H9 (cell line): ENCODE measurements around the gene MSI2. TPM values are rescaled to one million over a fixed set of nuclear protein-coding genes. Genes with fewer than 3 reads are reported as not detected.
A peak's percentile ranks its signal among the peaks of the same experiment; 100 is the strongest.

Experiments used
- DNase-seq: peaks from one replicate; pipeline ENCODE4 v3.0.0-alpha.2; 2017
- H2AFZ ChIP-seq: one replicate; pipeline ENCODE4 v1.6.1; 2013; ENCODE audit warnings: mild to moderate bottlenecking, low read length, control low read depth, moderate library complexity
- H2AK5ac ChIP-seq: 2 replicates; pipeline ENCODE4 v1.6.1; 2013; ENCODE audit warnings: low read length, control low read depth, mixed read lengths; ENCODE audit not compliant: insufficient read length
- H2BK120ac ChIP-seq: one replicate; pipeline ENCODE4 v1.6.1; 2013; ENCODE audit warnings: low read depth, mild to moderate bottlenecking, low read length, control low read depth, inconsistent platforms; ENCODE audit not compliant: poor library complexity, severe bottlenecking
- H2BK12ac ChIP-seq: 2 replicates; pipeline ENCODE4 v1.6.1; 2013; ENCODE audit warnings: low read length, control low read depth, mixed read lengths, low read depth; ENCODE audit not compliant: insufficient read length
- H2BK15ac ChIP-seq: 2 replicates; pipeline ENCODE4 v1.6.1; 2013; ENCODE audit warnings: low read depth, low read length, control low read depth
- H2BK20ac ChIP-seq: one replicate; pipeline ENCODE4 v1.6.1; 2013; ENCODE audit warnings: low read depth, mild to moderate bottlenecking, low read length, control low read depth, inconsistent platforms; ENCODE audit not compliant: poor library complexity, severe bottlenecking
- H2BK5ac ChIP-seq: 2 replicates; pipeline ENCODE4 v1.6.1; 2013; ENCODE audit warnings: low read length, control low read depth, mixed read lengths; ENCODE audit not compliant: insufficient read length
- H3K14ac ChIP-seq: 2 replicates; pipeline ENCODE4 v1.6.1; 2013; ENCODE audit warnings: low read length, control low read depth; ENCODE audit not compliant: insufficient read depth
- H3K18ac ChIP-seq: 2 replicates; pipeline ENCODE4 v1.6.1; 2013; ENCODE audit warnings: low read depth, mild to moderate bottlenecking, mixed read lengths, low read length, control low read depth; ENCODE audit not compliant: insufficient read length
- H3K23ac ChIP-seq: 2 replicates; pipeline ENCODE4 v1.6.1; 2013; ENCODE audit warnings: low read length, control low read depth, mixed read lengths, low read depth; ENCODE audit not compliant: insufficient read length
- H3K23me2 ChIP-seq: 2 replicates; pipeline ENCODE4 v1.6.1; 2013; ENCODE audit warnings: low read depth, mild to moderate bottlenecking, mixed read lengths, low read length, control low read depth; ENCODE audit not compliant: insufficient read length, poor library complexity, severe bottlenecking
- H3K27ac ChIP-seq: 2 replicates; pipeline ENCODE4 v1.5.1; 2013; ENCODE audit warnings: low read length, control low read depth, mixed read lengths, low read depth; ENCODE audit not compliant: insufficient read length
- H3K27me3 ChIP-seq: 2 replicates; pipeline ENCODE4 v1.6.1; 2013; ENCODE audit warnings: low read length, control low read depth, inconsistent platforms; ENCODE audit not compliant: insufficient read depth
- H3K4ac ChIP-seq: 2 replicates; pipeline ENCODE4 v1.6.1; 2013; ENCODE audit warnings: low read depth, mild to moderate bottlenecking, control low read depth, inconsistent platforms, low read length, moderate library complexity
- H3K4me1 ChIP-seq: 2 replicates; pipeline ENCODE4 v1.6.1; 2013; ENCODE audit warnings: low read length, control low read depth, inconsistent platforms; ENCODE audit not compliant: insufficient read depth
- H3K4me2 ChIP-seq: 2 replicates; pipeline ENCODE4 v1.6.1; 2013; ENCODE audit warnings: low read length, control low read depth, mixed read lengths; ENCODE audit not compliant: insufficient read length, insufficient read depth
- H3K56ac ChIP-seq: 2 replicates; pipeline ENCODE4 v1.6.1; 2013; ENCODE audit warnings: low read depth, mild to moderate bottlenecking, mixed read lengths, low read length, control low read depth; ENCODE audit not compliant: insufficient read length
- H3K79me1 ChIP-seq: 2 replicates; pipeline ENCODE4 v1.6.1; 2013; ENCODE audit warnings: low read depth, mild to moderate bottlenecking, moderate library complexity, low read length, control low read depth, inconsistent platforms; ENCODE audit not compliant: insufficient read depth, poor library complexity, severe bottlenecking
- H3K79me2 ChIP-seq: 2 replicates; pipeline ENCODE4 v1.6.1; 2013; ENCODE audit warnings: low read length, control low read depth, inconsistent platforms; ENCODE audit not compliant: insufficient read depth
- H3K9ac ChIP-seq: 2 replicates; pipeline ENCODE4 v1.6.1; 2013; ENCODE audit warnings: low read length, control low read depth, mixed read lengths; ENCODE audit not compliant: insufficient read length; ENCODE audit errors: extremely low read depth
- H3K9me3 ChIP-seq: one replicate; pipeline ENCODE4 v1.6.1; 2013; ENCODE audit warnings: low read depth, low read length, inconsistent platforms; ENCODE audit not compliant: control insufficient read depth
- H3T11ph ChIP-seq: one replicate; pipeline ENCODE4 v1.6.1; 2013; ENCODE audit warnings: mild to moderate bottlenecking, low read length, control low read depth, inconsistent platforms
- H4K20me1 ChIP-seq: one replicate; pipeline ENCODE4 v1.6.1; 2013; ENCODE audit not compliant: control insufficient read depth, insufficient read length, insufficient read depth
- H4K5ac ChIP-seq: 2 replicates; pipeline ENCODE4 v1.6.1; 2013; ENCODE audit warnings: low read depth, mild to moderate bottlenecking, mixed read lengths, low read length, control low read depth; ENCODE audit not compliant: insufficient read length
- H4K8ac ChIP-seq: replicated peaks from 2 replicates; pipeline ENCODE4 v1.6.1; 2013; ENCODE audit warnings: low read length, control low read depth, mixed read lengths, low read depth; ENCODE audit not compliant: insufficient read length
- H4K91ac ChIP-seq: 2 replicates; pipeline ENCODE4 v1.6.1; 2013; ENCODE audit warnings: low read depth, mild to moderate bottlenecking, moderate library complexity, mixed read lengths, low read length, control low read depth; ENCODE audit not compliant: insufficient read length
- H3K27ac Mint-ChIP-seq, 3 experiments: 2 replicates in 2 of 3; 3 replicates in 1 of 3; pipeline ENCODE4 v1.8.0; 2020 to 2021; ENCODE audit warnings: mixed read lengths in 3 of 3, mild to moderate bottlenecking in 1 of 3, moderate library complexity in 1 of 3
- H3K27me3 Mint-ChIP-seq: 2 replicates; pipeline ENCODE4 v1.8.0; 2021; ENCODE audit warnings: low read depth, mild to moderate bottlenecking, moderate library complexity, mixed read lengths
- H3K36me3 Mint-ChIP-seq, 3 experiments: 2 replicates in 2 of 3; 3 replicates in 1 of 3; pipeline ENCODE4 v1.8.0; 2020 to 2021; ENCODE audit warnings: low read depth in 3 of 3, mixed read lengths in 3 of 3; ENCODE audit not compliant: insufficient read depth in 1 of 3
- H3K4me1 Mint-ChIP-seq, 2 experiments: 2 replicates each; pipeline ENCODE4 v1.8.0; 2020; ENCODE audit warnings: mixed read lengths in 2 of 2
- H3K4me3 Mint-ChIP-seq, 2 experiments: 2 replicates in 1 of 2; 3 replicates in 1 of 2; pipeline ENCODE4 v1.8.0; 2020 to 2021; ENCODE audit warnings: mild to moderate bottlenecking in 2 of 2, mixed read lengths in 2 of 2, moderate library complexity in 1 of 2
- H3K9me3 Mint-ChIP-seq, 2 experiments: 2 replicates in 1 of 2; 3 replicates in 1 of 2; pipeline ENCODE4 v1.8.0; 2020; ENCODE audit warnings: mild to moderate bottlenecking in 2 of 2, mixed read lengths in 2 of 2, moderate library complexity in 1 of 2
- WGBS: extraction: QIAGEN DNeasy Blood & Tissue Kit; methylation state at CpG from one replicate; pipeline ENCODE4 v1.1.7; 2013; ENCODE audit warnings: missing lambda C conversion rate, low lambda C conversion rate, mixed read lengths; ENCODE audit not compliant: insufficient read length; ENCODE audit errors: extremely low coverage; 5-methylcytosine and 5-hydroxymethylcytosine counted together
- total RNA-seq: library from RNA; stranded (reverse); gene quantifications from 2 replicates; pipeline ENCODE4 v1.2.1, GENCODE V29; 2021
- TF ChIP-seq, protein P1 (sequence below): fragments of 200-600 bp; sonication (generic); conservative IDR thresholded peaks from 3 replicates; pipeline ENCODE4 v1.8.0; 2021; ENCODE audit warnings: antibody characterized with exemption, mild to moderate bottlenecking

Gene MSI2
- total RNA-seq, 1 experiment from 2014 or later: 98.5 TPM

DNA sequence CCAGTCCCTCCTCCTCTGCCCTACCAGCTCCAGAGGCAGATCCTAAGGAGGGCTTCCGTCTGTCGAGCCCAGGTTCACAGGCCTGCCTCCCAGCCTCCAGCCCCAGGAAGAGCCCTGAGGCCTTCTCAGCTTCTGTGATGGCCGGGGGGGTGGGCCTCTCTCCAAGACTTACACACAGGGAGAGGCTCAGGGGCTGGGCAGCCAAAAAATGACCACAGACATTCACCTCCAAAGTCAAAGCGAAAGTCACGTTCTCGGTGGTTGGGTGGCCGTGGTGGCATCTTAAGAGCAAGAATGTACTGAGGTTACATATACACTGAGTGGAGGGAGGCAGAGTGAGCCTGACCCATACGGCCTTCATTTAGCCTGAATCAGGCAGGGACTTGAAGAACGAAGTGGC lies 369.6 kb downstream of the MSI2 start:
- TF ChIP-seq, protein P1, sequence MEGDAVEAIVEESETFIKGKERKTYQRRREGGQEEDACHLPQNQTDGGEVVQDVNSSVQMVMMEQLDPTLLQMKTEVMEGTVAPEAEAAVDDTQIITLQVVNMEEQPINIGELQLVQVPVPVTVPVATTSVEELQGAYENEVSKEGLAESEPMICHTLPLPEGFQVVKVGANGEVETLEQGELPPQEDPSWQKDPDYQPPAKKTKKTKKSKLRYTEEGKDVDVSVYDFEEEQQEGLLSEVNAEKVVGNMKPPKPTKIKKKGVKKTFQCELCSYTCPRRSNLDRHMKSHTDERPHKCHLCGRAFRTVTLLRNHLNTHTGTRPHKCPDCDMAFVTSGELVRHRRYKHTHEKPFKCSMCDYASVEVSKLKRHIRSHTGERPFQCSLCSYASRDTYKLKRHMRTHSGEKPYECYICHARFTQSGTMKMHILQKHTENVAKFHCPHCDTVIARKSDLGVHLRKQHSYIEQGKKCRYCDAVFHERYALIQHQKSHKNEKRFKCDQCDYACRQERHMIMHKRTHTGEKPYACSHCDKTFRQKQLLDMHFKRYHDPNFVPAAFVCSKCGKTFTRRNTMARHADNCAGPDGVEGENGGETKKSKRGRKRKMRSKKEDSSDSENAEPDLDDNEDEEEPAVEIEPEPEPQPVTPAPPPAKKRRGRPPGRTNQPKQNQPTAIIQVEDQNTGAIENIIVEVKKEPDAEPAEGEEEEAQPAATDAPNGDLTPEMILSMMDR: no peak

More for the DNA sequence above, 369.6 kb downstream of the MSI2 start:
- Histone ChIP-seq H3K18ac (no peak overlapping the region), H3K27ac (no peak overlapping the region), H2BK15ac (no peak overlapping the region), H3K9ac (no peak overlapping the region), H4K8ac (no peak overlapping the region), H2AFZ (no peak overlapping the region), H3K27me3 (no peaks in the 10 kb centered on the region), H4K5ac (no peak overlapping the region), H2BK120ac (no peak overlapping the region), H2BK20ac (no peak overlapping the region), H3K23ac (no peak overlapping the region), H3K23me2 (no peaks in the 10 kb centered on the region), H3K9me3 (no peaks in the 10 kb centered on the region), H3K4ac (no peak overlapping the region), H4K91ac (no peak overlapping the region), H2BK12ac (no peak overlapping the region), H3K56ac (no peak overlapping the region), H3K4me1 (no peaks in the 10 kb centered on the region), H3K79me1 (no peaks in the 10 kb centered on the region), H2AK5ac (no peak overlapping the region), H3K14ac (no peak overlapping the region), H4K20me1 (no peaks in the 10 kb centered on the region), H3K79me2 (no peaks in the 10 kb centered on the region), H3K4me2 (no peak overlapping the region), H3T11ph (no peak overlapping the region), H2BK5ac (no peak overlapping the region)
- Mint-ChIP-seq H3K9me3 (no peaks in the 10 kb centered on the region), H3K27ac (0 out of 7 replicates have a peak overlapping the region, but pooled peaks of 1 of the 3 experiments have one; percentile 39), H3K4me1 (peaks cover 0 to 6% of the 10 kb centered on the region in 2 experiments; a peak in 2 of 4 replicates), H3K27me3 (no peaks in the 10 kb centered on the region; the same call in 1 of the 2 replicates), H3K36me3 (peaks cover 3 to 20% (median 19%) of the 10 kb centered on the region in 3 experiments; a peak in 5 of 7 replicates), H3K4me3 (no peak overlapping the region)
- DNase-seq: no peak
- WGBS: no CpG with 5 or more reads among the region's 9 CpGs
